ENCODE data around the gene OR1A2. TPM values are rescaled to one million over a fixed set of nuclear protein-coding genes. Genes with fewer than 3 reads are reported as not detected.
"Not testable (repeated sequence)": the region's sequence is repeated elsewhere in the genome, so short reads cannot be mapped to it uniquely, and the experiment has no call there.

The OR1A2 gene
- total and polyA plus RNA-seq, 11 donors: not detected

- H3K36me3 ChIP-seq: no peaks in the 10 kb centered on the region
- H3K27me3 ChIP-seq: no peaks in the 10 kb centered on the region
- no peak within 1 kb of the TSS for H3K27ac ChIP-seq
- H3K9me3 ChIP-seq: peaks cover 0 to 22% (median 4%) of the 10 kb centered on the region in 12 donors
- H3K4me3 ChIP-seq: no peak within 1 kb of the TSS
- WGBS, 4 donors: 66 to 74% (median 68%) methylated on average over 6 to 7 of the region's 7 CpGs
- intact Hi-C loops (cut with DNase I): no loop called here
- DNase-seq (no peak), ATAC-seq (no peak)
- TF ChIP-seq POLR2A (IDR thresholded peaks at IDR 0.05): no peak
- no peaks in the 10 kb centered on the region for H3K4me1 ChIP-seq
These were observed 10.0 kb downstream of the OR1A2 start, which contains the start of gene OR1A1 for GRCh38 chr17:3207367-3207766. Gene OR1A1, plus strand, starts transcription at chr17:3207667. Its CDS starts 7,954 bp downstream, at chr17:3215621.

DNA sequence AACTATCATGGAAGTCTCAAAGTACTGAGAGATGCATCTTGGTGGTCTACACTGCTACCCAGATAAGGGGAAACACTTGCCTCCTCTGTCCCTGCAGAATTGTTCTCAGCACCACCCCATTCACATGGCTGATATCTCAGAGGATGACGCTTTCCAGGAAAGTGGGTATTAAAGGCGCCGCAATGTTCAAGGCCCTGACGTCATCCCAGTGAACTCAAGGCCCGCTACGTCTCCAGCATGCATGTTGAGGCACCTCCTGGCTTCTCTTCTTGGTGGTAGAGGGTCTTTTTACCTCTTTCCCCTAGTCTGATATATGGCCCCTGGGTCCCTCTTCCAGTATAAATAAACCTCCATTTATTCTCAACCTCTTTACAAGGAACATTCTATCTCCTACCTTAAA is 11.2 kb downstream of the OR1A2 start:
- DNase-seq: no peak
- no peak overlapping the region for H3K4me3 ChIP-seq
- 71 to 87% (median 81%) methylated on average over 6 of the region's 6 CpGs for WGBS, 4 donors
- TF ChIP-seq, protein P1, sequence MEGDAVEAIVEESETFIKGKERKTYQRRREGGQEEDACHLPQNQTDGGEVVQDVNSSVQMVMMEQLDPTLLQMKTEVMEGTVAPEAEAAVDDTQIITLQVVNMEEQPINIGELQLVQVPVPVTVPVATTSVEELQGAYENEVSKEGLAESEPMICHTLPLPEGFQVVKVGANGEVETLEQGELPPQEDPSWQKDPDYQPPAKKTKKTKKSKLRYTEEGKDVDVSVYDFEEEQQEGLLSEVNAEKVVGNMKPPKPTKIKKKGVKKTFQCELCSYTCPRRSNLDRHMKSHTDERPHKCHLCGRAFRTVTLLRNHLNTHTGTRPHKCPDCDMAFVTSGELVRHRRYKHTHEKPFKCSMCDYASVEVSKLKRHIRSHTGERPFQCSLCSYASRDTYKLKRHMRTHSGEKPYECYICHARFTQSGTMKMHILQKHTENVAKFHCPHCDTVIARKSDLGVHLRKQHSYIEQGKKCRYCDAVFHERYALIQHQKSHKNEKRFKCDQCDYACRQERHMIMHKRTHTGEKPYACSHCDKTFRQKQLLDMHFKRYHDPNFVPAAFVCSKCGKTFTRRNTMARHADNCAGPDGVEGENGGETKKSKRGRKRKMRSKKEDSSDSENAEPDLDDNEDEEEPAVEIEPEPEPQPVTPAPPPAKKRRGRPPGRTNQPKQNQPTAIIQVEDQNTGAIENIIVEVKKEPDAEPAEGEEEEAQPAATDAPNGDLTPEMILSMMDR (IDR thresholded peaks at IDR 0.05): no peak
- TF ChIP-seq POLR2A (IDR thresholded peaks at IDR 0.05): no peak
- intact Hi-C loops (cut with DNase I): no loop called here
- no peak overlapping the region for H3K27ac ChIP-seq
- no peaks in the 10 kb centered on the region for H3K27me3 ChIP-seq
- H3K36me3 ChIP-seq: no peaks in the 10 kb centered on the region
- no peak for ATAC-seq
- H3K4me1 ChIP-seq: no peaks in the 10 kb centered on the region
- H3K9me3 ChIP-seq: peaks cover 0 to 12% (median 0%) of the 10 kb centered on the region in 12 donors

DNA sequence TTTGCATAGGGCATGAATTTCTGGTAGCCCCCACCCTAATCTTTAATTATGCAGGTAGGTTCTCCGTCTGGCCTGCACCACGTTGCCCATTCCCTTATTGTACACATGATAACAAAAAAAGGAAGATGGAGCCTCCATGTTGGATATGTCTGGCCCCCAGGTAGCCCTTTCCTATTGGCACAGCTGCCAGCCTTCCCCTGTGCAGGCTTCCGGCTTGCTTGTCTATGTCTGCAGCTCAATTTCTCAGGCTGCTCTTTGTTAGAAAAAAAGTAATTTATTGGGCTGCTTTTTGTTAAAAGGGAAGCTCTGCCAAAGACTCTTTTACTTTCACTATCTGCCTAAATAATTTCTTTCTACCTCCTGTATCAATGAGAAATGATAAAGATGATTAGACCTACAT is 15.7 kb downstream of the OR1A2 start:
- no peaks in the 10 kb centered on the region for H3K36me3 ChIP-seq
- H3K4me3 ChIP-seq: no peak overlapping the region
- ATAC-seq: no peak
- TF ChIP-seq POLR2A (IDR thresholded peaks at IDR 0.05): no peak
- TF ChIP-seq, protein P1 (IDR thresholded peaks at IDR 0.05): no peak
- intact Hi-C loops (cut with DNase I): no loop called here
- H3K27me3 ChIP-seq: no peaks in the 10 kb centered on the region
- no peaks in the 10 kb centered on the region for H3K4me1 ChIP-seq
- peaks cover 0 to 8% (median 0%) of the 10 kb centered on the region in 12 donors for H3K9me3 ChIP-seq
- 76 to 85% (median 78%) methylated on average over 3 of the region's 3 CpGs for WGBS, 4 donors
- DNase-seq: no peak
- no peak overlapping the region for H3K27ac ChIP-seq

DNA sequence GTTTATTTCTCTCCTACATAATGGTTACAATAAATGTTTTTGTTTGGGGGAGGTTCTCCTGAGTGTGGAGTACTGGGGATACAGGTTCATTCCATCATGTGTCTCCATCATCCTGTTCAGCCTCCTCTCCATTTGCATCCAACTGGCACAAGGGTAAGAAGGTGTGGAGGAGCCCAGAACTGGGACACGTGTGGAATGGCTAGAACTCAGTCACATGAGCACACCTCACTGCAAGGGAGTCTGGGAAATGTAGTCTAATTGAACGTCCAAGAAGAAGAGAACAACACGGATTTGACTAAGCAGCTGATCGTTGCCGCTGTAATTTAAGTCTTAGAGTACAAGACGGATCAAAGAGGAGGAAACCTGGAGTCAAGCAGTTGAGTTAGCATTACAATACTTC is 16.3 kb downstream of the OR1A2 start:
- ATAC-seq (no peak), DNase-seq (no peak)
- Histone ChIP-seq H3K9me3 (peaks cover 0 to 13% (median 0%) of the 10 kb centered on the region in 12 donors), H3K27ac (no peak overlapping the region), H3K27me3 (no peaks in the 10 kb centered on the region), H3K4me3 (no peak overlapping the region), H3K4me1 (no peaks in the 10 kb centered on the region), H3K36me3 (no peaks in the 10 kb centered on the region)
- intact Hi-C loops (cut with DNase I): no loop called here
- no peak for TF ChIP-seq POLR2A (IDR thresholded peaks at IDR 0.05)
- TF ChIP-seq, protein P1 (IDR thresholded peaks at IDR 0.05): no peak
- 59 to 63% (median 59%) methylated on average over 6 of the region's 6 CpGs for WGBS, 4 donors

- H3K27me3 ChIP-seq; ATAC-seq; H3K36me3 ChIP-seq; H3K4me1 ChIP-seq; intact Hi-C loops (cut with DNase I); DNase-seq; H3K27ac ChIP-seq; H3K4me3 ChIP-seq: not testable (repeated sequence)
- WGBS, 4 donors: 65 to 74% (median 67%) methylated on average over 3 of the region's 3 CpGs
- peaks cover 0 to 13% (median 0%) of the 10 kb centered on the region in 12 donors for H3K9me3 ChIP-seq
These were observed 22.7 kb downstream of the OR1A2 start for GRCh38 chr17:3219978-3220377.

All from heart left ventricle (tissue), 16 donors.